ENCODE measurements around the gene LMNTD2. TPM values are rescaled to one million over a fixed set of nuclear protein-coding genes. Genes with fewer than 3 reads are reported as not detected.

The LMNTD2 gene
- total and polyA plus RNA-seq, 2 donors (not counting 3 experiments of a cell fraction or from before 2014, with no cell fraction given): 2.1 to 2.6 TPM

GRCh38 chr11:532986-533585 is 27.5 kb downstream of the LMNTD2 start:
- H3K9me1 ChIP-seq (replicated peaks; ENCODE audit: control insufficient read depth, extremely low read depth, insufficient read depth, low read length): no peaks in the 10 kb centered on the region
- ChIA-PET POLR2A (no interaction called here), CTCF (no interaction called here)
- BruUV-seq (replicated peaks): no TSS peak
- no peak overlapping the region for H2AFZ ChIP-seq (ENCODE audit: low read depth, low read length)
- H3K9me3 ChIP-seq (replicated peaks; ENCODE audit: control insufficient read depth, insufficient read depth, low read length): no peaks in the 10 kb centered on the region
- H3K36me3 ChIP-seq (ENCODE audit: control insufficient read depth in 2 of 2, extremely low read depth in 1 of 2, insufficient read depth in 2 of 2, low read length in 2 of 2): peaks cover 4 to 18% of the 10 kb centered on the region in 2 experiments
- no peak overlapping the region for H3K4me3 ChIP-seq (replicated peaks in 1 of 3; ENCODE audit: insufficient read depth in 1 of 3, low read depth in 1 of 3, low read length in 3 of 3)
- H3K4me2 ChIP-seq (ENCODE audit: insufficient read depth, low read length): no peak overlapping the region
- dilution Hi-C loops (cut with MboI; ENCODE audit: extremely low pct_ligation_motif_present, low sequenced_read_pairs): no loop called here
- TF ChIP-seq CTCF (IDR thresholded peaks at IDR 0.05; ENCODE audit: extremely low read depth in 1 of 2, insufficient read depth in 1 of 2, low read depth in 1 of 2, low read length in 2 of 2): no peak
- TF ChIP-seq POLR2AphosphoS5 (IDR thresholded peaks at IDR 0.05; ENCODE audit: insufficient read depth, low read depth, low read length): no peak
- TF ChIP-seq MAX (IDR thresholded peaks at IDR 0.05; ENCODE audit: insufficient read depth, insufficient read length): no peak
- H3K27ac ChIP-seq (ENCODE audit: insufficient read depth, low read depth, low read length): no peak overlapping the region
- no peak for DNase-seq (ENCODE audit: low read depth, low spot score)
- H3K27me3 ChIP-seq (ENCODE audit: control insufficient read depth in 2 of 2, insufficient read depth in 2 of 2, low read length in 2 of 2): no peaks in the 10 kb centered on the region
- peaks cover 7% of the 10 kb centered on the region for H3K4me1 ChIP-seq (ENCODE audit: control insufficient read depth, extremely low read depth, insufficient read depth, low read length)
- no peak for FAIRE-seq
- peaks cover 16% of the 10 kb centered on the region for H3K79me2 ChIP-seq (ENCODE audit: control insufficient read depth, insufficient read depth, low read length)
- no peak overlapping the region for H3K9ac ChIP-seq (replicated peaks; ENCODE audit: extremely low read depth, insufficient read depth, low read length)
- no peaks in the 10 kb centered on the region for H4K20me1 ChIP-seq (replicated peaks; ENCODE audit: control insufficient read depth, extremely low read depth, insufficient read depth, low read length)
- intact Hi-C loops (cut with micrococcal nuclease): no loop called here

GRCh38 chr11:532527-532985 is 28.0 kb downstream of the LMNTD2 start:
- H3K27ac ChIP-seq (ENCODE audit: insufficient read depth, low read depth, low read length): no peak overlapping the region
- H4K20me1 ChIP-seq (replicated peaks; ENCODE audit: control insufficient read depth, extremely low read depth, insufficient read depth, low read length): no peaks in the 10 kb centered on the region
- H3K9me1 ChIP-seq (replicated peaks; ENCODE audit: control insufficient read depth, extremely low read depth, insufficient read depth, low read length): no peaks in the 10 kb centered on the region
- no peak overlapping the region for H3K4me2 ChIP-seq (ENCODE audit: insufficient read depth, low read length)
- dilution Hi-C loops (cut with MboI; ENCODE audit: extremely low pct_ligation_motif_present, low sequenced_read_pairs): no loop called here
- no TSS peak for BruUV-seq (replicated peaks)
- H3K9me3 ChIP-seq (replicated peaks; ENCODE audit: control insufficient read depth, insufficient read depth, low read length): no peaks in the 10 kb centered on the region
- DNase-seq (ENCODE audit: low read depth, low spot score): no peak
- no peak overlapping the region for H3K4me3 ChIP-seq (replicated peaks in 1 of 3; ENCODE audit: insufficient read depth in 1 of 3, low read depth in 1 of 3, low read length in 3 of 3)
- H3K79me2 ChIP-seq (ENCODE audit: control insufficient read depth, insufficient read depth, low read length): peaks cover 16% of the 10 kb centered on the region
- peaks cover 6% of the 10 kb centered on the region for H3K4me1 ChIP-seq (ENCODE audit: control insufficient read depth, extremely low read depth, insufficient read depth, low read length)
- H3K27me3 ChIP-seq (ENCODE audit: control insufficient read depth in 2 of 2, insufficient read depth in 2 of 2, low read length in 2 of 2): no peaks in the 10 kb centered on the region
- no peak overlapping the region for H3K9ac ChIP-seq (replicated peaks; ENCODE audit: extremely low read depth, insufficient read depth, low read length)
- POLR2A ChIA-PET: no interaction called here
- H2AFZ ChIP-seq (ENCODE audit: low read depth, low read length): no peak overlapping the region
- TF ChIP-seq FOS (IDR thresholded peaks at IDR 0.05; ENCODE audit: borderline replicate concordance, insufficient read depth, low read length) (no peak), GATA2 (IDR thresholded peaks at IDR 0.05; ENCODE audit: insufficient read depth, insufficient read length, low read depth, low read length) (no peak), MYC (IDR thresholded peaks at IDR 0.05; ENCODE audit: low read depth, low read length) (no peak), POLR2AphosphoS5 (IDR thresholded peaks at IDR 0.05; ENCODE audit: insufficient read depth, low read depth, low read length) (no peak), POLR2A (IDR thresholded peaks at IDR 0.05; ENCODE audit: low read depth, low read length) (no peak), MAX (IDR thresholded peaks at IDR 0.05; ENCODE audit: insufficient read depth, insufficient read length) (no peak), EZH2 (IDR thresholded peaks at IDR 0.05; ENCODE audit: borderline replicate concordance, low read depth, low read length, severe bottlenecking) (no peak), JUN (IDR thresholded peaks at IDR 0.05; ENCODE audit: borderline replicate concordance, insufficient read depth, insufficient read length, low read depth) (no peak), CTCF (IDR thresholded peaks at IDR 0.05; ENCODE audit: extremely low read depth in 1 of 2, insufficient read depth in 1 of 2, low read depth in 1 of 2, low read length in 2 of 2) (no peak)
- intact Hi-C loops (cut with micrococcal nuclease): no loop called here
- CTCF ChIA-PET: no interaction called here
- H3K36me3 ChIP-seq (ENCODE audit: control insufficient read depth in 2 of 2, extremely low read depth in 1 of 2, insufficient read depth in 2 of 2, low read length in 2 of 2): peaks cover 4 to 18% of the 10 kb centered on the region in 2 experiments
- FAIRE-seq: no peak
